Testis (tissue), 2 donors: Measurements from ENCODE around the gene TNFRSF4.

Experiments
- CTCF ChIP-seq, 3 experiments: fragments of 450-650 bp in 2 of 3; fragments of 200-600 bp in 1 of 3; sonication (generic) in 1 of 3; IDR thresholded peaks; one replicate each; pipeline ENCODE4 v1.5.1; 2016 to 2019; ENCODE audit warnings: antibody characterized with exemption in 3 of 3, mild to moderate bottlenecking in 2 of 3, moderate library complexity in 1 of 3
- POLR2A ChIP-seq: fragments of 450-650 bp; IDR thresholded peaks from one replicate; pipeline ENCODE4 v1.6.1; 2017; ENCODE audit warnings: antibody characterized with exemption, mild to moderate bottlenecking, moderate library complexity

GRCh38 chr1:1202831-1203560, 11.0 kb downstream of the TNFRSF4 start:
- no peak for TF ChIP-seq POLR2A
- TF ChIP-seq CTCF (IDR thresholded peaks at IDR 0.05) = no peak
